K562 (cell line): Measurements from ENCODE around the gene LLPH.

ENCODE experiments used
- ARNT ChIP-seq, 2 experiments: fragments of 450-650 bp; IDR thresholded peaks; 2 replicates each; pipeline ENCODE4 v1.6.1; 2016; ENCODE audit warnings: mild to moderate bottlenecking in 1 of 2
- GATAD2B ChIP-seq: fragments of 450-650 bp; IDR thresholded peaks from 2 replicates; pipeline ENCODE4 v1.6.1; 2017; ENCODE audit warnings: mild to moderate bottlenecking, borderline replicate concordance
- LEF1 ChIP-seq: fragments of 450-650 bp; IDR thresholded peaks from 2 replicates; pipeline ENCODE4 v1.6.1; 2016; ENCODE audit warnings: mild to moderate bottlenecking
- MYBL2 ChIP-seq, 2 experiments: fragments of 450-650 bp in 1 of 2; sonication (generic) in 1 of 2; formaldehyde crosslinking in 1 of 2; IDR thresholded peaks; 2 replicates each; pipeline versions ENCODE4 v1.6.1 to v1.8.1; 2017 to 2022; ENCODE audit warnings: borderline replicate concordance in 1 of 2, inconsistent platforms in 1 of 2, low read depth in 1 of 2, mild to moderate bottlenecking in 1 of 2, missing genetic modification reagents in 1 of 2, moderate library complexity in 1 of 2
- TF ChIP-seq, protein P1 (sequence below): sonication (generic); formaldehyde crosslinking; IDR thresholded peaks from 2 replicates; pipeline ENCODE4 v1.9.0; 2022; ENCODE audit warnings: mild to moderate bottlenecking, missing genetic modification reagents
- TF ChIP-seq, protein P2 (sequence below): sonication (generic); formaldehyde crosslinking; IDR thresholded peaks from 2 replicates; pipeline ENCODE4 v1.8.0; 2023; ENCODE audit warnings: mild to moderate bottlenecking, missing genetic modification reagents
- TF ChIP-seq, protein P3 (sequence below), 3 experiments: IDR thresholded peaks in 2 of 3; conservative IDR thresholded peaks in 1 of 3; 2 replicates each; pipeline ENCODE4 v1.5.1; 2011 to 2012; ENCODE audit warnings: low read length in 3 of 3, mild to moderate bottlenecking in 3 of 3, control low read depth in 2 of 3, improper control_type of control experiment in 1 of 3, inconsistent platforms in 1 of 3, low read depth in 1 of 3, mixed read lengths in 1 of 3, moderate library complexity in 1 of 3; ENCODE audit not compliant: insufficient read depth in 2 of 3

DNA sequence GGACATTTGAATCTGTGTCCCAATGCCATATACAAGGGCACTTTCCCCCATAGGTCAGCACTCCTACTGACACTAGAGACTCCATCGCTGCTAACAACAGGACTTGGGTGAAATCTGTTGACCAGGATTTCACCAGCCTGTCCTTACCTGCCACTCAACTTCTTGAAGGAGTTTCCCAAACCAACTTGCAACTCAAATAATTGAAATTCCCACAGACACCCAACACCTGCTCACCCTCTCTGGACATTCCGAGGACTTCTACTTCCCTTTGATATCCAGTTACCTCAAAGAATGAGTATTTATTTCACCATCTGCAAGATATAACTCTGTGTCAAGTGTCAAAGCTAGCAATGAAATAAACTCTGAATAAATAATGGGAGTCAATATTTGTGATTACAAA lies 44.6 kb downstream of the LLPH start:
- TF ChIP-seq GATAD2B (no peak), MYBL2 (IDR thresholded peaks at IDR 0.05; ENCODE audit: low read depth) (no peak), MYBL2 (CRISPR knock-in tag; IDR thresholded peaks at IDR 0.05; ENCODE audit: borderline replicate concordance) (no peak), LEF1 (no peak), ARNT (IDR thresholded peaks at IDR 0.05) (no peak)
- TF ChIP-seq, protein P1, sequence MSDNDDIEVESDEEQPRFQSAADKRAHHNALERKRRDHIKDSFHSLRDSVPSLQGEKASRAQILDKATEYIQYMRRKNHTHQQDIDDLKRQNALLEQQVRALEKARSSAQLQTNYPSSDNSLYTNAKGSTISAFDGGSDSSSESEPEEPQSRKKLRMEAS (CRISPR knock-in tag): no peak
- TF ChIP-seq, protein P2, sequence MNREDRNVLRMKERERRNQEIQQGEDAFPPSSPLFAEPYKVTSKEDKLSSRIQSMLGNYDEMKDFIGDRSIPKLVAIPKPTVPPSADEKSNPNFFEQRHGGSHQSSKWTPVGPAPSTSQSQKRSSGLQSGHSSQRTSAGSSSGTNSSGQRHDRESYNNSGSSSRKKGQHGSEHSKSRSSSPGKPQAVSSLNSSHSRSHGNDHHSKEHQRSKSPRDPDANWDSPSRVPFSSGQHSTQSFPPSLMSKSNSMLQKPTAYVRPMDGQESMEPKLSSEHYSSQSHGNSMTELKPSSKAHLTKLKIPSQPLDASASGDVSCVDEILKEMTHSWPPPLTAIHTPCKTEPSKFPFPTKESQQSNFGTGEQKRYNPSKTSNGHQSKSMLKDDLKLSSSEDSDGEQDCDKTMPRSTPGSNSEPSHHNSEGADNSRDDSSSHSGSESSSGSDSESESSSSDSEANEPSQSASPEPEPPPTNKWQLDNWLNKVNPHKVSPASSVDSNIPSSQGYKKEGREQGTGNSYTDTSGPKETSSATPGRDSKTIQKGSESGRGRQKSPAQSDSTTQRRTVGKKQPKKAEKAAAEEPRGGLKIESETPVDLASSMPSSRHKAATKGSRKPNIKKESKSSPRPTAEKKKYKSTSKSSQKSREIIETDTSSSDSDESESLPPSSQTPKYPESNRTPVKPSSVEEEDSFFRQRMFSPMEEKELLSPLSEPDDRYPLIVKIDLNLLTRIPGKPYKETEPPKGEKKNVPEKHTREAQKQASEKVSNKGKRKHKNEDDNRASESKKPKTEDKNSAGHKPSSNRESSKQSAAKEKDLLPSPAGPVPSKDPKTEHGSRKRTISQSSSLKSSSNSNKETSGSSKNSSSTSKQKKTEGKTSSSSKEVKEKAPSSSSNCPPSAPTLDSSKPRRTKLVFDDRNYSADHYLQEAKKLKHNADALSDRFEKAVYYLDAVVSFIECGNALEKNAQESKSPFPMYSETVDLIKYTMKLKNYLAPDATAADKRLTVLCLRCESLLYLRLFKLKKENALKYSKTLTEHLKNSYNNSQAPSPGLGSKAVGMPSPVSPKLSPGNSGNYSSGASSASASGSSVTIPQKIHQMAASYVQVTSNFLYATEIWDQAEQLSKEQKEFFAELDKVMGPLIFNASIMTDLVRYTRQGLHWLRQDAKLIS (CRISPR knock-in tag): no peak
- TF ChIP-seq, protein P3, sequence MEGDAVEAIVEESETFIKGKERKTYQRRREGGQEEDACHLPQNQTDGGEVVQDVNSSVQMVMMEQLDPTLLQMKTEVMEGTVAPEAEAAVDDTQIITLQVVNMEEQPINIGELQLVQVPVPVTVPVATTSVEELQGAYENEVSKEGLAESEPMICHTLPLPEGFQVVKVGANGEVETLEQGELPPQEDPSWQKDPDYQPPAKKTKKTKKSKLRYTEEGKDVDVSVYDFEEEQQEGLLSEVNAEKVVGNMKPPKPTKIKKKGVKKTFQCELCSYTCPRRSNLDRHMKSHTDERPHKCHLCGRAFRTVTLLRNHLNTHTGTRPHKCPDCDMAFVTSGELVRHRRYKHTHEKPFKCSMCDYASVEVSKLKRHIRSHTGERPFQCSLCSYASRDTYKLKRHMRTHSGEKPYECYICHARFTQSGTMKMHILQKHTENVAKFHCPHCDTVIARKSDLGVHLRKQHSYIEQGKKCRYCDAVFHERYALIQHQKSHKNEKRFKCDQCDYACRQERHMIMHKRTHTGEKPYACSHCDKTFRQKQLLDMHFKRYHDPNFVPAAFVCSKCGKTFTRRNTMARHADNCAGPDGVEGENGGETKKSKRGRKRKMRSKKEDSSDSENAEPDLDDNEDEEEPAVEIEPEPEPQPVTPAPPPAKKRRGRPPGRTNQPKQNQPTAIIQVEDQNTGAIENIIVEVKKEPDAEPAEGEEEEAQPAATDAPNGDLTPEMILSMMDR (IDR thresholded peaks at IDR 0.05 in 2 of 3, conservative IDR thresholded peaks at IDR 0.05 in 1 of 3; ENCODE audit: insufficient read depth in 2 of 3, low read depth in 1 of 3, low read length in 3 of 3): no peak
